Stimulated activated CD4-positive, alpha-beta T cell treated with anti-CD3 and anti-CD28 coated beads, TNF-alpha, amount 100 ng/mL, for 24 hours (primary cell): ENCODE data around the gene ACTR6.
"Not testable (repeated sequence)": the region's sequence is repeated elsewhere in the genome, so short reads cannot be mapped to it uniquely, and the experiment has no call there.

Source experiments
- DNase-seq, 3 experiments: peaks; one replicate each; pipeline ENCODE4 v3.0.0-alpha.2; 2020; ENCODE audit warnings: low read depth in 3 of 3

Gene ACTR6

DNA sequence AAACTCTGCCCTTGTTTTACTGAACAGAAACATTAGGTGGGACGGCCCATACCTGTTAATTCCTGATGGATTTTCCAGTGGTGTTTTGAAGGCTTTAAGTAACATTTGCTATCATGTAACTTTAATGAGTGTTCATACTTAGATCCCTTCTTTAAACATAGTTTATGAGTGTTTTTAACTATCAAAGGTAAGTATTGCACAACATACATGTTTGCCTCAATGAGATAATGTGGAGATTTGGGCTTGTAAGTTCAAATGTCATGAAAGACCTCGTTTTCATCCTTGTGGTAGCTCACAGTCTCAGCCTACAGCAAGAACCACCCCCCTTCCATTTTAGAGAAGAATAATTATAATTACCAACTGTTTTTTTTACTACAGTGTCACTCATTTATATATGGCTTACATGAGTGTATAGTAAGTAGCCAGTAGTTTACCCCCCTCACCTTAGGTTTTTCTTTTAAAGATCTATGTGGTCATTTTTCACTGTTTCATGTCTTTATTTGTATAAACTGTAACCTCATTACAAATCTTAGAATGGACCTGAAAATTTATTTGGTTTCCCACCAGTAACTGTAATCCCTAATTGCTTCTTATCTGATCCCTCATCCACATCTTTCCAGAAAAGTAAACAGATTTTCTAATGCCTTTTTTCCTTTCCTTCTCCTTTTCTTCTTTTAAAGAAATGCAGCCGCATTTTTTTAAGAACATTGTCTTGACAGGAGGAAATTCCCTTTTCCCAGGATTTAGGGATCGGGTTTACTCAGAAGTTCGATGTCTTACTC lies 18.9 kb downstream of the ACTR6 start:
- DNase-seq, result no peak

DNA sequence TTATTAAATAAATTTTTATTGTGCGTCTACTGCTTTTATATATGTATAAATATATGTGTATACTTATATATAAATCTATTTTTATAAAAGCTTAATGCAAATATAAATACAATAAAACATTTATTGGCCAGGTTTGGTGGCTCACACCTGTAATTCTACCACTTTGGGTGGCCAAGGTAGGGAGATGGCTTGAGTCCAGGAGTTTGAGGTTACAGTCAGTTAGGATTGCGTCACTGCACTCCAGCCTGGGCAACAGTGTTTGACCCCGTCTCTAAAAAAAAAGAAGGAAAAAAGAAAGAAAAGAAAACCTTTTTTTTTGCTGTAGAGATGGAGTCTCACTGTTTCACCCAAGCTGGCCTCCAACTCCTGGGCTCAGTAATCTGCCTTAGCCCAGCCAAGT lies 20.9 kb downstream of the ACTR6 start:
- no peak for DNase-seq

DNA sequence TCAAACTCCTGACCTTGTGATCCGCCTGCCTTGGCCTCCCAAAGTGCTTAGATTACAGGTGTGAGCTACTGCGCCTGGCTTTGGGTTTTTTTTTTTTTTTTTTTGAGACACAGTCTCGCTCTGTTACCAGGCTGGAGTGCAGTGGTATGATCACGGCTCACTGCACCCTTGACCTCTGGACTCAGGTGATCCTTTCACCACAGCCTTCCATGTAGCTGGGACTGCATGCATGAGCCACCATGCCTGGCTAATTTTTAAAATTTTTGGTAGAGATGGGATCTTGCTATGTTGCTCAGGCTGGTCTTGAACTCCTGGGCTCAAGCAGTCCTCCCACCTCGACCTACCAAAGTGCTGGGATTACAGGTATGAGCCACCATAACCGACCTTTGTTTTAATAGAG lies 21.6 kb downstream of the ACTR6 start:
- not testable (repeated sequence) for DNase-seq

DNA sequence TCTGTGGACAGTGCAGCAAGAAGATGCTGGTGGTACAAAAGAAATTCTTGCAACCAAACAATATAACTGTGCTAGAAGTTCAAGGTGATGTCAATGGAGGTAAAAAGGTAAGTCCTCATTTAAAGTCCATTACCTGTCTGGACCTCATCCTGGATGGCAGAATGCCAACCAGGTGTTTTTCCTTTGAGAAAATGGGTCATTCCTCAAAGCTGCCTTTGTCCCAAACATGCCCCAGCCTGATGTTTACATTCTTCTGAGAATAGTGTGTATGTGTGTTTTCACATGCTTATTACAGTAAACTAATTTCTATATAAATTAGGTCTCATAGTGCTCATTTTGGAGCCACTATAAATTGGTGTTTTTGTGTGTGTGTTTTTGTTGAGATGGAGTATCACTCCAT lies 24.9 kb downstream of the ACTR6 start:
- no peak for DNase-seq

DNA sequence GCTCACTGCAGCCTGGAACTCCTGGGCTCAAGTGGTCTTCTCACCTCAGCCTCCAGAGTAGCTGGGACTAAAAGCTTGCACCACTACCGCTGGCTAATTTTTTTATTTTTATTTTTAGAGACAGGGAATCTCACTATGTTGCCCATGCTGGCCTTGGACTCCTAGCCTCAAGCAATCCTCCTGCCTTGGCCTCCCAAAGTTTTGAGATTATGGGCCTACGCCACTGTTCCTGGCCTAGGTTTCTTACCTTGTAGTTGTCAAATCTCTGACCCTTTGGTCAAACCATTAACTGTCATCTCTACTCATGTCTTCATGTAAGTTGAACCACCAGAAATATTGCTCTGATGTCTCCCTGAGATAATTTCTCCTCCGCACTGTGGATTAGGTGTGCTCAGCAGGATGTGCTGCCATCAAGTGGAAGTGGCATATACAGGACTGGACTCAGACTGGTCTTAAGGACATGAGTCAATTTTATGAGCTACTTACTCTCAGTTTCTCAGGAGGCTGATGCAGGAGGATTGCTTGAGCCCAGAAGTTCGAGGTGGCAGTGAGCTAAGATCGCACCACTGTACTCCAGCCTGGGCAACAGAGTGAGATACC lies 28.5 kb downstream of the ACTR6 start:
- DNase-seq, result no peak

DNA sequence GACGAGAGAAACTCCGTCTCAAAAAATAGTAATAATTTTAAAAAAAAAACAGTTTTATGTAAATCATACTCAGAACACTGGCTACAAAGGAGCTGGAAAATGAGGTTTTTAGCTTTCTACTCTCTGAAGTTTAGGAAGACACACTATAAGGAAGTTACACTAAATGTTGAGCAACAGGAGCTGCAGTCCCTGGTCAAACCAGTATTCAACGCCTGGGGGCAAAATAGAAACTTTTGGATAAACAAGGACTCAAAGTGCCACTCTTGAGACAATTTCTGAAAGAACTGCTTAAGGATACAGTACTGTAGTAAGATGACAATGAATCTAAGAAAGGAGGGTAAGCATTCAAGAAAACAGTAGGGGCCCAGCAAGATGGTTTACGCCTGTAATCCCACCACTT lies 29.3 kb downstream of the ACTR6 start:
- DNase-seq, result no peak

DNA sequence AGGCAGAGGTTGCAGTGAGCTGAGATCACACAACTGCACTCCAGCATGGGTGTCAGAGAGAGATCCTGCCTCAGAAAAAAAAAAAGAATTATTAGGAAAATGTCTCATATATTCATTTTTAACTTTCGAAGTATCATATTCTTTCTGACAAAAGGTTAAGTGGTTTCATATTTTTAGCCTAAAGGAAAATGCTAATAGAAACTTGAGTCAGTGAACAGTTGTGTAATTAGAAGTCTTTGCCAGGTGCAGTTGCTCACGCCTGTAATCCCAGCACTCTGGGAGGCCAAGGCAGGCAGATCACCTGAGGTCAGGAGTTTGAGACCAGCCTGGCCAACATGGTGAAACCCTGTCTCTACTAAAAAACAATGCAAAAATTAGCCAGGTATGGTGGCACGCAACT lies 31.3 kb downstream of the ACTR6 start:
- not testable (repeated sequence) for DNase-seq

DNA sequence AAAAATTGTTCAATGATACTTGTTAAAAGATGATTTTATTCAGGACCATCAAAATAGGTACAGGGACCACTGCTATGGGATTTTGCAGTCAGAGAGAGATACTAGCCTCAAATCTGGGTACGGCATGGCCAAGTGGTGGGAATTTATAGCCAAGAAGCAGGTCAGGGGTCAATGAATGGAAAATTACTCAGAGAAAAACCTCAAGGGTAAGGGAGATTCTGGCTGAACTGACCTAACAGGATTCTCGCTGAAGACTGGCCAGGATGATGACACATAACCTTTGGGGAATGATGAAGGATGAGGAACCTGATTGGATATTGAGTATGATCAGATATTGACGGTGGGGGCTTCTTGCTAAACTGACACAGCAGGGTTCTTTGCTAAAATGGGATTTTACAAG lies 33.6 kb downstream of the ACTR6 start:
- no peak for DNase-seq

DNA sequence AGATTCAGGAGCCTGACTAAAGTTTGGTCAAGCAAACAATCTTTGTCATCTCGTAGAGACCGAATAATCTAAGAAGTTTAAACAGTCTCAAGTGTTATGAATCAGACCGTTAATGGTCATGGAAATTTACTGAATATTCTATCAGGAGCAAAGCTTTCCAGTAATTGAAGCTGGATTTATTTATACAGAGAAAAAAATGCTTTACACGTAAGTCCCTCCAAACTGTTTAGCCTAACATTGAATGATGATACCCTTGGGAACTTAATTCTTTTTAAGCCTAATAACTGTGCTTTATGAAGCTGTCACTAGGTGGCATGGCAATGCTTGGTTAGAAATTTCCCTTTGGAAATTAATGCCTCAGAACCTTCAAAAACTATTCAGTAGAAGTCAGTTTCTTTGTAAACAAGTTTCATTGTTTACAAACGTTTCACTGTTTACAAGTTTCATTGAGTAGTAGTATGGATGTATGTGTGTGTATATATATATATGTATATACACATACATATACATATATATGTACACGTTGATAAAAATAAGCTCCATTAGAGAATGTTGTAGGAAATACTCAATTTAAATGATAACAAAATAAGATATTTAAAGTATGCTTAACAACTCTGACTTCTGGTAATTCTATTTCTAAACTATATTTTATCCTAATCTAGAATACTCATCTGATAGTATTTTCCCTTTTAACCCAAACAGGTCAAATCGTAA lies 34.1 kb downstream of the ACTR6 start:
- DNase-seq, result no peak

DNA sequence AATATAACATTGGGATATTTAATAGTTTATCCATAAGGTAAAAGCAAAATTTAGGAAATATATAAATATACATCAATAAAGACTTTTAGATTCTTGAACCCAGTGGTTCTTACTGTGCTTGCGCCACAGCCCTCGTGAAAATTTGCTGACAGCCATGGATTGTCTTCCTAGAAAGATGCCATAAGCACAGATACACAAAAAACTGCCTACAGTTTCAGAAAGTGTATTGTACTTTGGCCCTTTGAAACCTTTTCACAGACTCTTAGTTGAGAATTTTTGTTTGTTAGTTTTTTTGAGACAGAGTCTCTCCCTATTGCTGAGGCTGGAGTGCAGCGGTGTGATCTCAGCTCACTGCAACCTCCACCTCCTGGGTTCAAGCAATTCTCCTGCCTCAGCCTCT lies 38.2 kb downstream of the ACTR6 start:
- DNase-seq, result no peak

DNA sequence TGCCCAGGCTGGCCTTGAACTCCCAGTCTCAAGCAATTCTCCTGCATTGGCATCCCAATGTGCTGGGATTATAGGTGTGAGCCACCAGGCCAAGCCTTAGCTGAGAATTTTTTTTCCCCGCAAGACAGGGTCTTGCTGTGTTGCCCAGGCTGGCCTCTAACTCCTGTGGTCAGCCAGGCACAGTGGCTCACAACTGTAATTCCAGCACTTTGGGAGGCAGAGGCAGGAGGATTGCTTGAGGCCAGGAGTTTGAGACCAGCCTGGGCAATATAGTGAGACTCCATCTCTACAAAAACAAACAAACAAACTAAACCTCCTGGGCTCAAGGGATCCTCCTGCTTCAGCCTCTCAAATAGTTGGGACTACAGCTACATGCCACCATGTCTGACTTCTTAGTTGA lies 39.0 kb downstream of the ACTR6 start:
- no peak for DNase-seq

DNA sequence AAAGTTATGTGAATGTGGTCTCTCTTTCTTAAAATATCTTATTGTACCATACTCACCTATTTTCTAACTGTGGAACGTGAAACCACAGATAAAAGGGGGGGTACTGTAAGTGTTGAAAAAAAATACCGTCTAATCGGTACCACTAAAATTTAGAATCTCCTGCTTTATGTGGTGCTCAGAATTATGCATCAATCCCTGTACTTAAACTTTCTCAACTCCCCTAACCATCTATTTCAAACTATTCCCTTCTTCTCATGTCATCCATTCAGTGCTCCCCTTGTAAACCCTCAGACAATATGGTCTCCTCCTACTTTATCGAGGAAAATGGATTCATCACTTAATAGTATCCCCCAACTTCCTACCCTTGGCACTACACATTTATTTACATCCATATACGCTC lies 42.5 kb downstream of the ACTR6 start:
- no peak for DNase-seq

DNA sequence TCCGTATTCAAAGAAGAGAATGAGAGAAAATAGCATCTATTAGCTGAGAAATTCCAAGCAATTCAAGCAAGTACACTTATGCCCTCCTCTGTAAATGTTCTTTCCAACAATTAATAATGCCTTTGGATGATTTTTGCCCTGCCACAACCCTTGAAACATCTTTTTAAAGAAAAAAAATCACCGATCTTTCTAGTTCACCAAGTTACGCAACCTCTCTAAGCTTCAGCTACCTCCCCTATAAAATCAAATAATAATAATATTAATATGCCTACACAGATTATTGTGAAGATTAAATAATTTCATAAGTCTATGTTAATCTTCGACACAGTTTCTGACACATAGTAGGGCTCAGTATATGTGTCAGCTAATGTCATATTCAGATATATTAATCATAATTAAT lies 47.1 kb downstream of the ACTR6 start:
- DNase-seq, result no peak

DNA sequence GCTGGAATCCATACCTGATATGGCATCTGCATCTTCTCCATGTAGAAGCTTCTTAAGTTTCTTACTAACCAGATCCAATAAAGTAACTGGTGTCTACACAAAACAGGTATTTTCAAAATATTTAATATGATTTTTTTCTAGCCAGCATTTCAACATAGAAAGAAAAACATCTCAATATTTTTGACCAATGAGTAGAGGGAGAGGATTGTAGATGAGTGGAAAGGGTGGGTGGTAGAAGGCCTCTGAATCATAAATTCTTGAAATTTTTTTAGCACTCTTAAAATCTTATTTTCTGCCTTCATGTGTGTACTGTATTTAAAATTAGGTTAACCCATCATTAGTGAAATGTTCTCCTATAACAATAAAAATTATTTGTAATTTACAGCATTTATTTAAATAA lies 48.3 kb downstream of the ACTR6 start:
- DNase-seq, result no peak

DNA sequence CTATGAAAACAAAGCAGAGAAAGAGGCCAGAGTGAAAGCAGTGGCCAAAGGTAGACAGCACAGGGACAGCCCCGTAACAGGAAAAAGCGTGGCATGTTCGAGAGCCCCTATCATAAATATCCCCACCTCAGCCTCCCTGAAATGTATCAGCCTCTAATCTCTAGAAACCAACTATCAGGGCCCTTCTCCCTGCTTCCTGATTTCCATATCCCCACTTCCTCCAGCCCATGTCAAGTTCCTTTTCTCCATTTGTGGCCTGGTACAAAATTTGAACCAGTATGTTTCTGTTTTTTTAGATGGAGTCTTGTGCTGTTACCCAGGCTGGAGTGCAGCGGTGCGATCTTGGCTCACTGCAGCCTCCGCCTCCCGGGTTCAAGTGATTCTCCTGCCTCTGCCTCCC lies 49.3 kb downstream of the ACTR6 start:
- no peak for DNase-seq

DNA sequence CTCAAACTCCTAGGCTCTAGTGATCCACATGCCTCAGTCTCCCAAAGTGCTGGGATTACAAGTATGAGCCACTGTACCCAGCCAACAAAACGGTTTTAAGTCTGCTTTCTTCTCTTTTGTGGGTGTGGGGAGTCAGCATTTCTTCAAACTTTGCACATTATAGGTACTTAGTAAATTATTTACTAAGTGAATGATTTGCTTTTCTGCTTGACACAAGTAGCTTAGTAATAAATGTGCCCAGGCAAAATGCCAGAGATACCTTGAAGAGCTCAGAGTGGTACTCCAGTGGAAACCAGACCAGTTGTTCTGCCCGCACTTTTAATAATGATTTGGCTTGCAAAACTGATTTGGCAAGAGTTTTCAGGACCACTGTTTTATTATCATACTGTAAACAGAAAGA lies 51.3 kb downstream of the ACTR6 start:
- no peak for DNase-seq

DNA sequence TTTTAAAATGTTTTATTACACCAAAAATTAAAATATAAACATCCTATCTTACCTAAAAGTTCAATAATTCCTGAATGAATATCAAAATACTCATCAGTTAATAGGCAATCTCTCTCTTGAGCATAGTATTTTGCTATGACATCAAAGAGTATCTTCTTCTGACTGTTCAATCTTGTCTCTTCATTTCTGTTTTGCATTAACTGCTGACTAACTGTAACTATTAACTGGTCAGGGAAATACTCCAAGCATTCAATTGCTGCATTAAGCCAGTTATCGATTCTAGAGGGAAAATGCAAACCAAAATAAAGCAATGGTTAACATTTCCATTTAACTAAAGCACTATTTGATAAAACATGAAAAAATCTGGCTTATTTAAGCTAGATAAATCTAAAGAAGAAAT lies 52.8 kb downstream of the ACTR6 start:
- DNase-seq, result no peak

DNA sequence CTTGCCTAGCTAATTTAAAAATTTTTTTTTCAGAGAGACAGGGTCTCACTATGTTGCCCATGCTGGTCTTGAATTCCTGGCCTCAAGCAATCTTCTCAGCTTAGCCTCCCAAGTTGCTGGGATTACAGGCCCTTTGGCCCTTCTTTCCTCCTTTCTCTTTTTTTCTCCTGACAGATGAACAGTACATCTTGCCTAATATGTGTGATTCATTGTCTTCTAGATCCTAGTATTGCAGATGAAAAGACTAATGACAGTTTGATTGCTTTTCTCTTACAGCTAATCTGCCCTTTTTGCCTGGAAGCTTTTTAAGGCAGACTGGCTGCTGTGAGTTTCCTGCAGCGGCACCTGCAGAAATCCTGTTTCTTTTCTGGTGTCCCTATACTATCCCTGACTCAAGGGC lies 54.3 kb downstream of the ACTR6 start:
- DNase-seq, result no peak

DNA sequence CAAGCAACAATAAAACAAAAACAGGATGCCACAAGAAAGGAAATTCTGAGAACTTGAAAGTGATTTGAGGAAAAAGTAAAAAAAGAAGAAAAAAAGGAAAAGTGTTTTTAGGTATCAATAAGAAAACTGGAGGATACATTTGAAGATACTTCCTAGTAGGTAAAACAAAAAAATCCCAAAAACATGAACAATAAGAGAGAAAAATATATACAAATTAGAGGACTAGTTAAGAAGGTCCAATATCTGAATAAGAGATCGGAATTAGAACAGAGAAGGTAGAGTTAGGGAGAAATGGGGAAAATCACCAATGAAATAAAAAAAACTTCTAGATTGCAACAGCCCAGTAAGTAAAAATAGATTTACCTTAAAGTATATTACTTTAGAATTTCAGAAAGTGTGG lies 57.5 kb downstream of the ACTR6 start:
- no peak for DNase-seq

DNA sequence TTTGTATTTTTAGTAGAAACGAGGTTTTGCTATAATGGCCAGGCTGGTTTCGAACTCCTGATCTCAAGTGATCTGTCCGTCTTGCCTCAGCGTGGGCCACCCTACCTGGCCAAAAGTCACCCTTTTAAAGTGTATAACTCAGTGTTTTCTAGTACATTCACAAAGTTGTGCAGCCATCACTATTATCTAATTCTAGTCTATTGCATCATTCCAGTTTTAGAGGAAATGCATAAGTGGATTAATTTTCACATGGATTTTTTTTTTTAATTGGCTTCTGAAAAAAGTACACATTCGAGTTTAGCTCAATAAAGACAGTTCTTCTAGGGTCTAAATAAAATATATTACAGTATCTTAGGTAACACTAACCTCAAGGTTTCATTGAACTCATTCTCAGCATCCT lies 62.5 kb downstream of the ACTR6 start:
- no peak for DNase-seq

DNA sequence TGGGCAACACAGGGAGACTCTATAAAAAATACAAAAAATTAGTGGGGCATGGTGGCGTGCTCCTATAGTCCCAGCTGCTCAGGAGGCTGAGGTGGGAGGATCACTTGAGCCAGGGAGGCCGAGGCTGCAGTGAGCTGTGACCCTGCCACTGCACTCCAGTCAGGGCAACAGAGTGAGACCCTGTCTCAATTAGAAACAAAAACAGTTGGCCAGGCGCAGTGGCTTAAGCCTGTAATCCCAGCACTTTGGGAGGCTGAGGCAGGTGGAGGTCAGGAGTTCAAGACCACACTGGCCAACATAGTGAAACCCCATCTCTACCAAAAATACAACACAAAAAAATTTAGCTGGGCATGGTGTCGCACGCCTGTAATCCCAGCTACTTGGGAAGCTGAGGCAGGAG lies 64.5 kb downstream of the ACTR6 start:
- DNase-seq, result not testable (repeated sequence)

DNA sequence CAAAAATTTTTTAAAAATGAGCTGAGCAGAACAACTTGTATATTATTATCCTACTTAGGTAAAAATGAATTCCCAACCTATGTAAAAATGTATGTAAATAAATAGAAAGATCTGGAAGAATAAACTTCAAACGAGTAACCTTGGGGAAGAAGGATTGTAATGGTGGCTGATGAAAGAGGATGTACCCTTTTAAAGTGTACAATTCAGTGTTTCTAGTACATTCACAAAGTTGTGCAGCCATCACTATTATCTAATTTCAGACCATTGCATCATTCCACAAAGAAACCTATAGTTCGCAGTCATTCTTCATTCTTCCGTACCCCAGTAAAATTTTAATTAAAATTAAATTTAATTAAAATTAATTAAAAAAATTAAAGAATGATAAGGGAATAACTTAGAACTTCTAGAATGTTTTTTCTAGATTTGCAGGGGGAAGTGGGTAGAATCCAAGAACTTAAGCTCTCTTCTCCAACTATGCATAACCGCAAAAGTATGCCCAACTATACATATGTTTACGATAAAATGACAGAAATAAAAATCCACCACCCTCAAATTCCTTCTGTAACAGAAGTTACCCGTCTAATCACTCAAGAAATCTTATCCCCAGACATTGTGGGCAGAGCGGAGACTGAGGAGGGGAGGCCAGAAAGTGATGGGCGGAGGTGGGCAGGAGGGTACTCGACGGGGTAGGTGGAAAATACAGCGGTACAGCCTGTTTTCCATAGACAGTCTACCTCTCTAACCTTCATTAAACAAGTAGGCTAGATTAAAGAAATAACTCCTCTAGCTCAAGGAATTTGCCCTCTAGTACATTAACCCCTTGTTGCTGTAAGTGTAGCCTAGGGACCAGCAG lies 65.3 kb downstream of the ACTR6 start:
- no peak for DNase-seq

DNA sequence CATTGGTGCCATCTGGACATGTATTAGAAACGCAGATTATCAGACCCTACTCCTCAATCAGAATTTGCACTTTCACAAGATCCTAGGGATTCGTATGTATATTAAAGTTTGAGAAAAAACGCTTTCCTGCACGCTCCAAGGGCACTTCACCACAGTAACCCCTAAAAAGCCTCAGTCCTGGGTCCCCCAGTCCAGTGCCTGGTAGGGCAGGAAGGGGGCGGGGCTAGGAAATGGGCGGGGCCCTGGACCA lies 65.9 kb downstream of the ACTR6 start:
- peak in 2 of 3 experiments; percentile 88 to 95 for DNase-seq
